ENCODE data around the gene E2F6.

The E2F6 gene

DNA sequence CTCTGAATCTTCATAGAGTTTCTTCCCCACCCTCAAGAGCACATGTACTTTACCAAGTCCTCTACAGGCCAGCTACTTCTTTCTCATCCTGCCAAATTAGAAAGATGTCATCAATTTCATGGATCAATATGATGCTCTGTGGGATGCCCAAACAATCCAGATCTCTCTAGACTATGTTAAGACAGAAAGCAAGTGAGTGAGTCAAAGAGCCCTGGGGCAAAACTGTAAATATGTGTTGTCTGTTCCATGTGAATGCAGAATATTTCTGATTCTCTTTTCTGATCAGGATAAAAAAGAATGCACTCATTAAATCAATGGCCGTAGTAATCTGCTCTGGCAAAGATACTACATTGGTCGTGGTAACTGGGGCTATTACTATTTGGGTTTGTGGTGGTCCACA, 68.4 kb downstream of the E2F6 start:
- no peak overlapping the region for H3K27ac ChIP-seq
- DNase-seq (ENCODE audit: low read depth, low spot score), result no peak

DNA sequence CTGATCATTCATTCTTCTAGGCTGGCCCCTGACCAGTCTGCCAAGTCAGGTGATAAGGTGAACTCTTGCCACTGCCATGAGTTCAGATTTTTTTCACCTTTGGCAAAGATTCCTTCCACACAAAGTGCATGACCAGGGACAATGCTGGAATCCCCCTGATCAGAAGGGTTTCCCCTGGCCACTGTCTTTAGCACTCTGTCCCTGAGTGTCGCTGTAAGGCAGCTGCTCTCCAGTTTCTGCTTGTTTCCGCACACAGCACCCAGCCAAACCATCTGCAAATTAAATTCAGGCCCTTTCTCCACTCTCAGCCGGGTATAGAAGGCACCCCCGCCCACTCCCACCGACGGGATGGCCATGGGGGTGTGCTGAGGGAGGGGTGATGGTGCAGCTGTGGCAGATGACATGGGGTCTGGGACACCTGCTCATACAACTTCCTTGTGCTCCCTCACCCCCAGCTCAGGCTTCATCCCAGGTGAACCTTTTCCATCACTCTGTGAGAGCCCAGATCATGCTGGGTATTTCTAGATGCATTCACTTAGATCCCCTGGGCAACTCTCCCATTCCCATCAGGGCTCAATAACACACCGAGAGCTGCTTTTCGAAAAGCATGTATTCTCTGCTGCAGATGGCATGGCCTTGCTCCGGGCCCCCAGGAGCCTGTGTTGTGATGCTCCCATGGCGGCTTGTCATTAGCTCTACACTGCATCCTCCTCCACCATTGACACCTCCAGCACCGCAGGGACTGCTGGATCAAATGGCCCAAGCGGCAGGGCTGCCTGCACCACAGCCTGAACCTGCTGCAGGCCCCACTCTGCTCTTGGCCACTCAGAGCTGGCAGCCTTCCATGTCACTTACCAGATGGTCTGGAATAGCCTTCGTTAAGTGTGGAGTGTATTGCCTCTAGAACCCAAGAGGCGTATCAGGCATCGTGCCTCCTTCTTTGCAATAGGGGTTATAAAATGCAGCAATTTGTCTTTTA, 69.2 kb downstream of the E2F6 start:
- no peak overlapping the region for H3K27ac ChIP-seq
- no peak for DNase-seq (ENCODE audit: low read depth, low spot score)

DNA sequence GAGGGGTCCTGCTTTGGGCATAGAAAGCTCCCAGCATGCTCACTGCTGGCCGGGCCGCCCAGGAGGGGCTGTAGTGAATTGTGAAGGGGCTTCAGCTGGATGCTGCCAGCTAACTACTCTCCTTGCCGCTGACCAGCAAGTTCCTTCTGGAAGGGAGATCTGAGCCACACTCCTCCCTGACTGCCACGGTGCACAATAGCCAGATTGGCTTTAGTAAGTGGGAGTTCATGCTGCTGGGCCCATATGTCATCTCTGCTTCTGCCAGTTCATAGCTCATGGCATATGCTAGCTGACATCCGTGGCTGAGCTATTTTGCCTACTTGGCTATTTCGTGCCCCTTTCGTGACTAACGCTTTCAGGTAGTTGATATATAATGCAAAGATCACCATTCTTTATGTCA, 69.9 kb downstream of the E2F6 start:
- no peak overlapping the region for H3K27ac ChIP-seq

DNA sequence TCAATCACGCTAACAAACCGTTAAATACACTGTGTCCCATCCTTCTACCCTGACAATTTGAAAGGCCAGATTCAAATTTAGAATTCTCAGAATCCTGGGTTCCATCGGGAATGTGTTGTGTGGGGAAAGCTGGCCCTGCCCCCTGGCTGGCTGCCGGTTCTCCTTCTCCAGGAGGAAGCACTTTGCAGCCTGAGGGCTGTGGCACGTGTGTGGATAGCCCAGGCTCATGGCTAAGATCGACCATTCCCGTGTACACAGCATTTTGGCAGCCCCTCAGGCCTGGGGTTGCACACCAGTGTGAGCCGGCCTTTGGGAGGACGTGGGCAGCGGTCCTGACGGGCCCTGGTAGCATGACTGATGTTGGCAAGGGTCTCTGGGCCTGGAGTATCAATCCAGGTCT, 70.6 kb downstream of the E2F6 start:
- H3K27ac ChIP-seq, result no peak overlapping the region
- DNase-seq (ENCODE audit: low read depth, low spot score), result no peak

More for the DNA sequence above, 69.9 kb downstream of the E2F6 start:
- no peak for DNase-seq (ENCODE audit: low read depth, low spot score)
